H1 (cell line): ENCODE results near the gene THRB. TPM values are rescaled to one million over a fixed set of nuclear protein-coding genes. Genes with fewer than 3 reads are reported as not detected.

Experiments used
- CTCF ChIA-PET: fragments of 300-600 bp; sonication (Branson Sonifier 250); formaldehyde crosslinking; loops from one replicate; lab custom pipeline; 2021; ENCODE audit not compliant: partially characterized antibody; lab: Charles Lee
- POLR2A ChIA-PET: fragments of 300-600 bp; sonication (Branson Sonifier 250); formaldehyde crosslinking; loops from one replicate; lab custom pipeline; 2021; ENCODE audit warnings: inconsistent platforms; ENCODE audit not compliant: partially characterized antibody; lab: Charles Lee
- DNase-seq, 2 experiments: peaks; one replicate each; pipeline versions ENCODE4 v3.0.0 to v3.0.0-alpha.2; 2010 to 2022; ENCODE audit warnings: low spot score in 2 of 2, low read depth in 1 of 2, mixed read lengths in 1 of 2
- FAIRE-seq: peaks from 2 replicates; lab custom pipeline; 2011; peaks lifted over from hg19 to GRCh38; lab: Jason Lieb, UNC
- H2AFZ ChIP-seq: 2 replicates; pipeline ENCODE4 v1.8.1; 2012; ENCODE audit warnings: low read length, inconsistent platforms
- H2AK5ac ChIP-seq: 2 replicates; pipeline ENCODE4 v1.6.1; 2013; ENCODE audit warnings: low read depth, low read length
- H2BK120ac ChIP-seq: replicated peaks from 2 replicates; pipeline ENCODE3; 2013; ENCODE audit warnings: low read depth, low read length, inconsistent platforms
- H2BK12ac ChIP-seq: 2 replicates; pipeline ENCODE4 v1.6.1; 2013; ENCODE audit warnings: low read depth, low read length
- H2BK15ac ChIP-seq: 2 replicates; pipeline ENCODE4 v1.6.1; 2013; ENCODE audit warnings: low read length
- H2BK20ac ChIP-seq: 2 replicates; pipeline ENCODE4 v1.6.1; 2013; ENCODE audit warnings: low read length
- H2BK5ac ChIP-seq: 2 replicates; pipeline ENCODE4 v1.6.1; 2013; ENCODE audit warnings: low read depth, low read length
- H3K14ac ChIP-seq: 2 replicates; pipeline ENCODE4 v1.6.1; 2013; ENCODE audit warnings: inconsistent platforms; ENCODE audit not compliant: insufficient read length
- H3K18ac ChIP-seq: 2 replicates; pipeline ENCODE4 v1.6.1; 2013; ENCODE audit warnings: low read length; ENCODE audit errors: extremely low read depth
- H3K23ac ChIP-seq: 2 replicates; pipeline ENCODE4 v1.6.1; 2013; ENCODE audit warnings: inconsistent platforms; ENCODE audit not compliant: insufficient read length
- H3K23me2 ChIP-seq: 2 replicates; pipeline ENCODE4 v1.6.1; 2013; ENCODE audit warnings: low read depth, low read length
- H3K27ac ChIP-seq: 2 replicates; pipeline ENCODE4 v1.6.1; 2011; ENCODE audit warnings: low read depth, low read length, inconsistent platforms
- H3K27me3 ChIP-seq, 4 experiments: replicated peaks in 1 of 4; 1 replicate in 1 of 4; 2 replicates in 3 of 4; pipeline versions ENCODE4 v1.6.1 to v1.8.1; 2011 to 2013; ENCODE audit warnings: low read length in 3 of 4, mild to moderate bottlenecking in 3 of 4, inconsistent platforms in 2 of 4, mixed read lengths in 2 of 4, moderate library complexity in 1 of 4; ENCODE audit not compliant: control insufficient read depth in 3 of 4, insufficient read depth in 3 of 4; ENCODE audit errors: extremely low read depth in 1 of 4
- H3K36me3 ChIP-seq, 4 experiments: 2 replicates each; pipeline versions ENCODE4 v1.6.1 to v1.8.1; 2011 to 2013; ENCODE audit warnings: mild to moderate bottlenecking in 4 of 4, low read length in 3 of 4, moderate library complexity in 2 of 4, control low read depth in 1 of 4, inconsistent platforms in 1 of 4; ENCODE audit not compliant: insufficient read depth in 4 of 4, control insufficient read depth in 2 of 4
- H3K4ac ChIP-seq: replicated peaks from 2 replicates; pipeline ENCODE3; 2013; ENCODE audit warnings: low read length, low read depth, mixed read lengths, inconsistent platforms; ENCODE audit not compliant: insufficient read length
- H3K4me1 ChIP-seq, 4 experiments: replicated peaks in 1 of 4; 1 replicate in 1 of 4; 2 replicates in 3 of 4; pipeline versions ENCODE4 v1.6.1 to v1.8.1; 2011 to 2013; ENCODE audit warnings: low read length in 3 of 4, inconsistent platforms in 2 of 4, mixed read lengths in 1 of 4; ENCODE audit not compliant: insufficient read depth in 4 of 4, control insufficient read depth in 3 of 4
- H3K4me2 ChIP-seq, 2 experiments: 2 replicates each; pipeline versions ENCODE4 v1.6.1 to v1.8.1; 2011 to 2013; ENCODE audit warnings: low read depth in 2 of 2, low read length in 2 of 2, control low read depth in 1 of 2, inconsistent platforms in 1 of 2, mild to moderate bottlenecking in 1 of 2; ENCODE audit not compliant: insufficient read depth in 1 of 2
- H3K4me3 ChIP-seq, 4 experiments: fragments of 200-600, 300-600 bp in 1 of 4; sonication (generic), shearing (Covaris generic), sonication (Bioruptor Twin) in 1 of 4; 2 replicates each; pipeline versions ENCODE4 v1.5.1 to v1.8.1; 2011 to 2016; ENCODE audit warnings: low read length in 4 of 4, low read depth in 3 of 4, control low read depth in 2 of 4, inconsistent platforms in 2 of 4, mild to moderate bottlenecking in 2 of 4, mixed read lengths in 1 of 4, moderate library complexity in 1 of 4; ENCODE audit not compliant: insufficient read depth in 2 of 4; ENCODE audit errors: extremely low read depth in 1 of 4
- H3K56ac ChIP-seq: replicated peaks from 2 replicates; pipeline ENCODE3; 2013; ENCODE audit warnings: low read depth, mild to moderate bottlenecking, mixed read lengths, low read length, inconsistent platforms; ENCODE audit not compliant: insufficient read length
- H3K79me1 ChIP-seq: 2 replicates; pipeline ENCODE4 v1.6.1; 2013; ENCODE audit warnings: low read depth, low read length, control low read depth
- H3K79me2 ChIP-seq, 2 experiments: 2 replicates each; pipeline versions ENCODE4 v1.6.1 to v1.8.1; 2012 to 2013; ENCODE audit warnings: low read length in 2 of 2, mild to moderate bottlenecking in 2 of 2, inconsistent platforms in 1 of 2; ENCODE audit not compliant: insufficient read depth in 2 of 2, control insufficient read depth in 1 of 2
- H3K9ac ChIP-seq, 4 experiments: replicated peaks in 1 of 4; 1 replicate in 1 of 4; 2 replicates in 3 of 4; pipeline versions ENCODE4 v1.6.1 to v1.8.1; 2011 to 2013; ENCODE audit warnings: low read depth in 3 of 4, low read length in 3 of 4, control low read depth in 2 of 4, mild to moderate bottlenecking in 2 of 4, moderate library complexity in 2 of 4, inconsistent platforms in 1 of 4; ENCODE audit errors: extremely low read depth in 1 of 4
- H3K9me3 ChIP-seq, 2 experiments: 2 replicates each; pipeline versions ENCODE4 v1.6.1 to v1.8.1; 2012 to 2013; ENCODE audit warnings: mild to moderate bottlenecking in 2 of 2, moderate library complexity in 2 of 2, control low read depth in 1 of 2, inconsistent platforms in 1 of 2, low read depth in 1 of 2, low read length in 1 of 2, mixed read lengths in 1 of 2; ENCODE audit not compliant: insufficient read depth in 2 of 2
- H4K20me1 ChIP-seq, 2 experiments: replicated peaks in 1 of 2; 2 replicates each; pipeline versions ENCODE3 to v1.8.1; 2011 to 2013; ENCODE audit warnings: inconsistent platforms in 2 of 2, low read length in 2 of 2, mild to moderate bottlenecking in 1 of 2; ENCODE audit not compliant: insufficient read depth in 2 of 2, control insufficient read depth in 1 of 2
- H4K5ac ChIP-seq: 2 replicates; pipeline ENCODE4 v1.6.1; 2013; ENCODE audit warnings: low read length, low read depth, mixed read lengths, inconsistent platforms; ENCODE audit not compliant: insufficient read length
- H4K8ac ChIP-seq: 2 replicates; pipeline ENCODE4 v1.8.0; 2013; ENCODE audit warnings: mild to moderate bottlenecking, moderate library complexity, low read length, inconsistent platforms; ENCODE audit not compliant: insufficient read depth; ENCODE audit errors: extremely low read depth
- H4K91ac ChIP-seq: replicated peaks from 2 replicates; pipeline ENCODE3; 2013; ENCODE audit warnings: low read length, mixed read lengths, inconsistent platforms; ENCODE audit not compliant: insufficient read length
- CBX5 ChIP-seq: fragments of 300-800, 300-1000 bp; sonication (generic); IDR thresholded peaks from 2 replicates; pipeline ENCODE4 v1.7.1; 2016; ENCODE audit warnings: antibody characterized with exemption, low read length, low read depth
- TAF7 ChIP-seq: optimal IDR thresholded peaks from 2 replicates; pipeline ENCODE3; 2011; ENCODE audit warnings: low read depth, mild to moderate bottlenecking, inconsistent platforms, low read length, moderate library complexity, borderline replicate concordance
- ZNF274 ChIP-seq: IDR thresholded peaks from 2 replicates; pipeline ENCODE4 v1.7.0; 2012; ENCODE audit warnings: low read length, borderline replicate concordance; ENCODE audit errors: extremely low read depth
- WGBS, 2 experiments: shearing (Covaris generic) in 1 of 2; methylation state at CpG; one replicate each; pipeline versions ENCODE4 v1.1.6 to v1.1.7; 2013 to 2015; ENCODE audit warnings: low lambda C conversion rate in 2 of 2, mixed read lengths in 2 of 2, inconsistent platforms in 1 of 2, low coverage in 1 of 2, missing lambda C conversion rate in 1 of 2; ENCODE audit not compliant: insufficient replicate concordance in 2 of 2, insufficient coverage in 1 of 2, insufficient read length in 1 of 2; ENCODE audit errors: extremely low coverage in 1 of 2, missing lambda C conversion rate in 1 of 2; 5-methylcytosine and 5-hydroxymethylcytosine counted together
- polyA plus RNA-seq, 7 experiments: library from polyadenylated mRNA; depleted of rRNA in 3 of 7; stranded (reverse) in 5 of 7; unstranded in 2 of 7; fragments of >200 nt in 5 of 7; fragments of 200-250 nt in 2 of 7; gene quantifications; 1 replicate in 5 of 7; 2 replicates in 1 of 7; 4 replicates in 1 of 7; pipeline versions ENCODE4 v1.2.1 to v1.2.3, GENCODE V29; 2011 to 2013; ENCODE audit warnings: missing spikeins in 2 of 7, mixed read lengths in 2 of 7
- total RNA-seq: library from RNA; stranded (reverse); fragmentation: NEBNext Ultra II Directional; extraction: Animal tissue kit (Norgen Biotek cat#: 25700); gene quantifications from 2 replicates; pipeline ENCODE4 v1.2.1, GENCODE V29; 2021

Gene THRB
- total and polyA plus RNA-seq, 2 of the 8 experiments (the other 6 are each of a cell fraction or from before 2014, with no cell fraction given) = 0.98 to 3.9 TPM

DNA sequence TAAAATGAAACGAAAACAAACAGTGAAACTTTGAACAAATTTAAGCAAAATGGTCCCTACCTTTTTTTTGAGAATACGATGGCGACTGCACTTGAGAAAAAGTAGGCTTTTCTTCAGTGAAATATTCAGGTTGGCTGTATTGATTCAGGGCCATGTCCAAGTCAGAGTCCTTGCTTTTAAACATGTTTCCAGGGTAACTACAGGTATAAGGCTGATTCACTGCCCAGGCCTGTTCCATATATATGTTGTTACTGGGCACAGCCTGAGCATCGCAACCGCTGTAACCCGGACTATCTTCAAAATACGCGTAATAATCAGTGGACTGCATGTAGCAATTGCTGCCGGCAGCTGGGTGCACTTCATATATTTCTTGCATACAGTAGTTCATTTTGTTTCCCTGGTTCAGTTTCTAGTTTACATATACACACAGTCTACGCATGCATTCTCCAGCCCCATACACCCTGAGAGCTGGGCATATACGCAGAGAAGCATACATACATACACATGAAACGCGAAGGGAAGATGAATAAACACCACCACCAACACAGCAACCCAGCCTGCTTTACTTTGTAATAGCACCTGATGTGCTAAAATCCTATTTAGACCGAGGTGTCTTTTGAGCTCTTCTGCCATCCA, 329.6 kb downstream of the THRB start:
- POLR2A ChIA-PET = no interaction called here
- Histone ChIP-seq H2BK5ac (no peak overlapping the region), H4K20me1 (no peaks in the 10 kb centered on the region), H4K91ac (no peak overlapping the region), H2AFZ (no peak overlapping the region), H2BK20ac (no peak overlapping the region), H3K79me1 (no peaks in the 10 kb centered on the region), H3K4ac (no peak overlapping the region), H3K79me2 (no peaks in the 10 kb centered on the region), H3K4me1 (peaks cover 2 to 12% (median 7%) of the 10 kb centered on the region in 4 experiments; a peak in 3 of 7 replicates), H3K9ac (no peak overlapping the region), H3K23ac (no peak overlapping the region), H3K27ac (no peak overlapping the region), H3K23me2 (peaks cover 2% of the 10 kb centered on the region; the same call in 1 of the 2 replicates), H3K9me3 (no peaks in the 10 kb centered on the region), H2BK15ac (no peak overlapping the region), H2AK5ac (no peak overlapping the region), H4K5ac (no peak overlapping the region), H2BK12ac (peak overlapping the region; percentile 10; the same call in 1 of the 2 replicates), H3K27me3 (no peaks in the 10 kb centered on the region), H3K4me2 (no peak overlapping the region), H3K36me3 (no peaks in the 10 kb centered on the region), H2BK120ac (no peak overlapping the region), H4K8ac (no peak overlapping the region), H3K18ac (no peak overlapping the region), H3K56ac (no peak overlapping the region), H3K4me3 (no peak overlapping the region), H3K14ac (no peak overlapping the region)
- CTCF ChIA-PET = interaction anchor here (0.6 to 3.7 kb wide), 4 partner anchors 15 to 207 kb away, joined by 3 to 16 read pairs (median 3); no protein-coding TSS in a partner anchor
- 88% methylated on average over 14 of the region's 14 CpGs; no CpG with 5 or more reads in 1 of the 2 experiments for WGBS, 2 experiments
- DNase-seq (no peak), FAIRE-seq (no peak)
- TF ChIP-seq TAF7 (no peak), CBX5 (no peak), ZNF274 (no peak)
